HG03378 (cell line): ENCODE measurements around the gene MEX3D.
"Not testable (repeated sequence)": the region's sequence is repeated elsewhere in the genome, so short reads cannot be mapped to it uniquely, and the experiment has no call there.

Experiments used
- ATAC-seq: cut with Tn5 transposase; IDR thresholded peaks from one replicate; pipeline ENCODE4 v1.9.1; 2021; ENCODE audit warnings: mild to moderate bottlenecking, moderate library complexity; ENCODE audit not compliant: unreplicated experiment

Gene MEX3D

GRCh38 chr19:1540365-1540925 is 27.7 kb downstream of the MEX3D start:
- ATAC-seq = no peak

GRCh38 chr19:1539749-1540148 is 28.4 kb downstream of the MEX3D start:
- not testable (repeated sequence) for ATAC-seq

GRCh38 chr19:1538978-1539377 is 29.1 kb downstream of the MEX3D start:
- no peak for ATAC-seq

GRCh38 chr19:1535699-1536098 is 32.4 kb downstream of the MEX3D start:
- ATAC-seq = not testable (repeated sequence)

- ATAC-seq = no peak
Observed at GRCh38 chr19:1534972-1535371, 33.2 kb downstream of the MEX3D start.

GRCh38 chr19:1533510-1534150 is 34.5 kb downstream of the MEX3D start:
- no peak for ATAC-seq

- no peak for ATAC-seq
Observed at GRCh38 chr19:1532003-1532402, 36.1 kb downstream of the MEX3D start.

- ATAC-seq = no peak
Observed at GRCh38 chr19:1531587-1531986, 36.5 kb downstream of the MEX3D start.

GRCh38 chr19:1530856-1531255 is 37.3 kb downstream of the MEX3D start:
- ATAC-seq = not testable (repeated sequence)

- no peak for ATAC-seq
Observed at GRCh38 chr19:1529430-1529816, 38.7 kb downstream of the MEX3D start.

- ATAC-seq = no peak
Observed at GRCh38 chr19:1528596-1529429, 39.3 kb downstream of the MEX3D start.

GRCh38 chr19:1527650-1528309 is 40.3 kb downstream of the MEX3D start:
- no peak for ATAC-seq

GRCh38 chr19:1526979-1527649 is 41.0 kb downstream of the MEX3D start:
- ATAC-seq = no peak

- no peak for ATAC-seq
Observed at GRCh38 chr19:1526066-1526778, 41.9 kb downstream of the MEX3D start.

GRCh38 chr19:1525343-1525742 is 42.8 kb downstream of the MEX3D start:
- no peak for ATAC-seq

GRCh38 chr19:1524972-1525325 is 43.2 kb downstream of the MEX3D start:
- ATAC-seq = no peak

- no peak for ATAC-seq
Observed at GRCh38 chr19:1524287-1524971, 43.7 kb downstream of the MEX3D start.

GRCh38 chr19:1523412-1524286 is 44.5 kb downstream of the MEX3D start, which contains the start of gene PLK5:
Gene PLK5, plus strand, starts transcription at chr19:1524077. Its CDS starts 2,920 bp downstream, at chr19:1526997.
- ATAC-seq = no peak

- ATAC-seq = no peak
Observed at GRCh38 chr19:1522838-1523237, 45.3 kb downstream of the MEX3D start.
